Measurements from ENCODE around the gene ZNF500. TPM values are rescaled to one million over a fixed set of nuclear protein-coding genes. Genes with fewer than 3 reads are reported as not detected.

The ZNF500 gene
- total and polyA plus RNA-seq, 7 donors = 4.2 to 14.4 (median 11.4) TPM

- H3K27ac ChIP-seq = no peak overlapping the region
- no peak overlapping the region for H3K4me3 ChIP-seq
- peaks cover 0 to 68% (median 7%) of the 10 kb centered on the region in 4 donors for H3K36me3 ChIP-seq
- no peaks in the 10 kb centered on the region for H3K4me1 ChIP-seq
- no peaks in the 10 kb centered on the region for H3K9me3 ChIP-seq
- 89 to 96% methylated on average over 2 of the region's 2 CpGs for WGBS, 2 donors
- H3K27me3 ChIP-seq = no peaks in the 10 kb centered on the region
- TF ChIP-seq POLR2A (IDR thresholded peaks at IDR 0.05) (no peak), POLR2AphosphoS5 (IDR thresholded peaks at IDR 0.05) (no peak), CTCF (IDR thresholded peaks at IDR 0.05) (no peak)
- no peak for DNase-seq
- intact Hi-C loops (cut with DNase I) = no loop called here
Observed at GRCh38 chr16:4714996-4715395, 52.0 kb downstream of the ZNF500 start.

- Histone ChIP-seq H3K9me3 (no peaks in the 10 kb centered on the region), H3K4me3 (no peak overlapping the region), H3K27ac (no peak overlapping the region), H3K36me3 (peaks cover 0 to 70% (median 8%) of the 10 kb centered on the region in 4 donors), H3K27me3 (no peaks in the 10 kb centered on the region), H3K4me1 (no peaks in the 10 kb centered on the region)
- DNase-seq = no peak
- 92 to 94% methylated on average over 18 of the region's 18 CpGs for WGBS, 2 donors
- intact Hi-C loops (cut with DNase I) = no loop called here
- TF ChIP-seq CTCF (IDR thresholded peaks at IDR 0.05) (no peak), POLR2AphosphoS5 (IDR thresholded peaks at IDR 0.05) (no peak), POLR2A (IDR thresholded peaks at IDR 0.05) (no peak), EP300 (IDR thresholded peaks at IDR 0.05) (no peak)
Observed at GRCh38 chr16:4713663-4714501, 53.1 kb downstream of the ZNF500 start.

GRCh38 chr16:4709481-4709880 lies 57.5 kb downstream of the ZNF500 start:
- no peak overlapping the region for H3K27ac ChIP-seq
- H3K4me3 ChIP-seq = no peak overlapping the region
- H3K4me1 ChIP-seq = no peaks in the 10 kb centered on the region
- H3K9me3 ChIP-seq = no peaks in the 10 kb centered on the region
- no peak for DNase-seq
- TF ChIP-seq CTCF (IDR thresholded peaks at IDR 0.05) = no peak
- no peak for TF ChIP-seq POLR2AphosphoS5 (IDR thresholded peaks at IDR 0.05)
- no peak for TF ChIP-seq EP300 (IDR thresholded peaks at IDR 0.05)
- TF ChIP-seq POLR2A (IDR thresholded peaks at IDR 0.05) = no peak
- H3K27me3 ChIP-seq = no peaks in the 10 kb centered on the region
- H3K36me3 ChIP-seq = peaks cover 5 to 71% (median 19%) of the 10 kb centered on the region in 4 donors
- intact Hi-C loops (cut with DNase I) = no loop called here
- WGBS, 2 donors = 94 to 95% methylated on average over 4 of the region's 4 CpGs

GRCh38 chr16:4706871-4707270 lies 60.1 kb downstream of the ZNF500 start:
- no peaks in the 10 kb centered on the region for H3K4me1 ChIP-seq
- no peaks in the 10 kb centered on the region for H3K9me3 ChIP-seq
- DNase-seq = no peak
- no peaks in the 10 kb centered on the region for H3K27me3 ChIP-seq
- H3K4me3 ChIP-seq = no peak overlapping the region
- H3K36me3 ChIP-seq = peaks cover 13 to 74% (median 26%) of the 10 kb centered on the region in 4 donors
- no peak for TF ChIP-seq CTCF (IDR thresholded peaks at IDR 0.05)
- no peak for TF ChIP-seq EP300 (IDR thresholded peaks at IDR 0.05)
- TF ChIP-seq POLR2A (IDR thresholded peaks at IDR 0.05) = no peak
- no peak for TF ChIP-seq POLR2AphosphoS5 (IDR thresholded peaks at IDR 0.05)
- WGBS, 2 donors = 89 to 94% methylated on average over 7 of the region's 7 CpGs
- H3K27ac ChIP-seq = no peak overlapping the region
- intact Hi-C loops (cut with DNase I) = no loop called here

Measured in sigmoid colon (tissue), 7 donors.